H1 (cell line): Measurements from ENCODE around the gene SMOC2. TPM values are rescaled to one million over a fixed set of nuclear protein-coding genes. Genes with fewer than 3 reads are reported as not detected.

ENCODE experiments used
- CTCF ChIA-PET: fragments of 300-600 bp; sonication (Branson Sonifier 250); formaldehyde crosslinking; loops from one replicate; lab custom pipeline; 2021; ENCODE audit not compliant: partially characterized antibody; lab: Charles Lee
- POLR2A ChIA-PET: fragments of 300-600 bp; sonication (Branson Sonifier 250); formaldehyde crosslinking; loops from one replicate; lab custom pipeline; 2021; ENCODE audit warnings: inconsistent platforms; ENCODE audit not compliant: partially characterized antibody; lab: Charles Lee
- DNase-seq, 2 experiments: peaks; one replicate each; pipeline versions ENCODE4 v3.0.0 to v3.0.0-alpha.2; 2010 to 2022; ENCODE audit warnings: low spot score in 2 of 2, low read depth in 1 of 2, mixed read lengths in 1 of 2
- FAIRE-seq: peaks from 2 replicates; lab custom pipeline; 2011; peaks lifted over from hg19 to GRCh38; lab: Jason Lieb, UNC
- H2AFZ ChIP-seq: 2 replicates; pipeline ENCODE4 v1.8.1; 2012; ENCODE audit warnings: low read length, inconsistent platforms
- H2AK5ac ChIP-seq: 2 replicates; pipeline ENCODE4 v1.6.1; 2013; ENCODE audit warnings: low read depth, low read length
- H2BK120ac ChIP-seq: replicated peaks from 2 replicates; pipeline ENCODE3; 2013; ENCODE audit warnings: low read depth, low read length, inconsistent platforms
- H2BK12ac ChIP-seq: 2 replicates; pipeline ENCODE4 v1.6.1; 2013; ENCODE audit warnings: low read depth, low read length
- H2BK15ac ChIP-seq: 2 replicates; pipeline ENCODE4 v1.6.1; 2013; ENCODE audit warnings: low read length
- H2BK20ac ChIP-seq: 2 replicates; pipeline ENCODE4 v1.6.1; 2013; ENCODE audit warnings: low read length
- H2BK5ac ChIP-seq: 2 replicates; pipeline ENCODE4 v1.6.1; 2013; ENCODE audit warnings: low read depth, low read length
- H3K14ac ChIP-seq: 2 replicates; pipeline ENCODE4 v1.6.1; 2013; ENCODE audit warnings: inconsistent platforms; ENCODE audit not compliant: insufficient read length
- H3K18ac ChIP-seq: 2 replicates; pipeline ENCODE4 v1.6.1; 2013; ENCODE audit warnings: low read length; ENCODE audit errors: extremely low read depth
- H3K23ac ChIP-seq: 2 replicates; pipeline ENCODE4 v1.6.1; 2013; ENCODE audit warnings: inconsistent platforms; ENCODE audit not compliant: insufficient read length
- H3K23me2 ChIP-seq: 2 replicates; pipeline ENCODE4 v1.6.1; 2013; ENCODE audit warnings: low read depth, low read length
- H3K27ac ChIP-seq: 2 replicates; pipeline ENCODE4 v1.6.1; 2011; ENCODE audit warnings: low read depth, low read length, inconsistent platforms
- H3K27me3 ChIP-seq, 4 experiments: replicated peaks in 1 of 4; 1 replicate in 1 of 4; 2 replicates in 3 of 4; pipeline versions ENCODE4 v1.6.1 to v1.8.1; 2011 to 2013; ENCODE audit warnings: low read length in 3 of 4, mild to moderate bottlenecking in 3 of 4, inconsistent platforms in 2 of 4, mixed read lengths in 2 of 4, moderate library complexity in 1 of 4; ENCODE audit not compliant: control insufficient read depth in 3 of 4, insufficient read depth in 3 of 4; ENCODE audit errors: extremely low read depth in 1 of 4
- H3K36me3 ChIP-seq, 4 experiments: 2 replicates each; pipeline versions ENCODE4 v1.6.1 to v1.8.1; 2011 to 2013; ENCODE audit warnings: mild to moderate bottlenecking in 4 of 4, low read length in 3 of 4, moderate library complexity in 2 of 4, control low read depth in 1 of 4, inconsistent platforms in 1 of 4; ENCODE audit not compliant: insufficient read depth in 4 of 4, control insufficient read depth in 2 of 4
- H3K4ac ChIP-seq: replicated peaks from 2 replicates; pipeline ENCODE3; 2013; ENCODE audit warnings: low read length, low read depth, mixed read lengths, inconsistent platforms; ENCODE audit not compliant: insufficient read length
- H3K4me1 ChIP-seq, 4 experiments: replicated peaks in 1 of 4; 1 replicate in 1 of 4; 2 replicates in 3 of 4; pipeline versions ENCODE4 v1.6.1 to v1.8.1; 2011 to 2013; ENCODE audit warnings: low read length in 3 of 4, inconsistent platforms in 2 of 4, mixed read lengths in 1 of 4; ENCODE audit not compliant: insufficient read depth in 4 of 4, control insufficient read depth in 3 of 4
- H3K4me2 ChIP-seq, 2 experiments: 2 replicates each; pipeline versions ENCODE4 v1.6.1 to v1.8.1; 2011 to 2013; ENCODE audit warnings: low read depth in 2 of 2, low read length in 2 of 2, control low read depth in 1 of 2, inconsistent platforms in 1 of 2, mild to moderate bottlenecking in 1 of 2; ENCODE audit not compliant: insufficient read depth in 1 of 2
- H3K4me3 ChIP-seq, 4 experiments: fragments of 200-600, 300-600 bp in 1 of 4; sonication (generic), shearing (Covaris generic), sonication (Bioruptor Twin) in 1 of 4; 2 replicates each; pipeline versions ENCODE4 v1.5.1 to v1.8.1; 2011 to 2016; ENCODE audit warnings: low read length in 4 of 4, low read depth in 3 of 4, control low read depth in 2 of 4, inconsistent platforms in 2 of 4, mild to moderate bottlenecking in 2 of 4, mixed read lengths in 1 of 4, moderate library complexity in 1 of 4; ENCODE audit not compliant: insufficient read depth in 2 of 4; ENCODE audit errors: extremely low read depth in 1 of 4
- H3K56ac ChIP-seq: replicated peaks from 2 replicates; pipeline ENCODE3; 2013; ENCODE audit warnings: low read depth, mild to moderate bottlenecking, mixed read lengths, low read length, inconsistent platforms; ENCODE audit not compliant: insufficient read length
- H3K79me1 ChIP-seq: 2 replicates; pipeline ENCODE4 v1.6.1; 2013; ENCODE audit warnings: low read depth, low read length, control low read depth
- H3K79me2 ChIP-seq, 2 experiments: 2 replicates each; pipeline versions ENCODE4 v1.6.1 to v1.8.1; 2012 to 2013; ENCODE audit warnings: low read length in 2 of 2, mild to moderate bottlenecking in 2 of 2, inconsistent platforms in 1 of 2; ENCODE audit not compliant: insufficient read depth in 2 of 2, control insufficient read depth in 1 of 2
- H3K9ac ChIP-seq, 4 experiments: replicated peaks in 1 of 4; 1 replicate in 1 of 4; 2 replicates in 3 of 4; pipeline versions ENCODE4 v1.6.1 to v1.8.1; 2011 to 2013; ENCODE audit warnings: low read depth in 3 of 4, low read length in 3 of 4, control low read depth in 2 of 4, mild to moderate bottlenecking in 2 of 4, moderate library complexity in 2 of 4, inconsistent platforms in 1 of 4; ENCODE audit errors: extremely low read depth in 1 of 4
- H3K9me3 ChIP-seq, 2 experiments: 2 replicates each; pipeline versions ENCODE4 v1.6.1 to v1.8.1; 2012 to 2013; ENCODE audit warnings: mild to moderate bottlenecking in 2 of 2, moderate library complexity in 2 of 2, control low read depth in 1 of 2, inconsistent platforms in 1 of 2, low read depth in 1 of 2, low read length in 1 of 2, mixed read lengths in 1 of 2; ENCODE audit not compliant: insufficient read depth in 2 of 2
- H4K20me1 ChIP-seq, 2 experiments: replicated peaks in 1 of 2; 2 replicates each; pipeline versions ENCODE3 to v1.8.1; 2011 to 2013; ENCODE audit warnings: inconsistent platforms in 2 of 2, low read length in 2 of 2, mild to moderate bottlenecking in 1 of 2; ENCODE audit not compliant: insufficient read depth in 2 of 2, control insufficient read depth in 1 of 2
- H4K5ac ChIP-seq: 2 replicates; pipeline ENCODE4 v1.6.1; 2013; ENCODE audit warnings: low read length, low read depth, mixed read lengths, inconsistent platforms; ENCODE audit not compliant: insufficient read length
- H4K8ac ChIP-seq: 2 replicates; pipeline ENCODE4 v1.8.0; 2013; ENCODE audit warnings: mild to moderate bottlenecking, moderate library complexity, low read length, inconsistent platforms; ENCODE audit not compliant: insufficient read depth; ENCODE audit errors: extremely low read depth
- H4K91ac ChIP-seq: replicated peaks from 2 replicates; pipeline ENCODE3; 2013; ENCODE audit warnings: low read length, mixed read lengths, inconsistent platforms; ENCODE audit not compliant: insufficient read length
- ATF2 ChIP-seq: IDR thresholded peaks from 2 replicates; pipeline ENCODE4 v1.6.1; 2012; ENCODE audit warnings: low read length, inconsistent platforms
- ATF3 ChIP-seq: IDR thresholded peaks from 2 replicates; pipeline ENCODE4 v1.6.1; 2011; ENCODE audit warnings: low read depth, mild to moderate bottlenecking, low read length; ENCODE audit not compliant: insufficient read depth
- CEBPB ChIP-seq: IDR thresholded peaks from 2 replicates; pipeline ENCODE4 v1.6.1; 2012; ENCODE audit warnings: low read depth, low read length
- CHD2 ChIP-seq: IDR thresholded peaks from 2 replicates; pipeline ENCODE4 v1.6.1; 2012; ENCODE audit warnings: low read length, improper control_type of control experiment
- HDAC2 ChIP-seq, 2 experiments: fragments of 300-600 bp in 1 of 2; sonication (generic) in 1 of 2; IDR thresholded peaks; 2 replicates each; pipeline ENCODE4 v1.6.1; 2011 to 2012; ENCODE audit warnings: low read depth in 2 of 2, low read length in 2 of 2, mild to moderate bottlenecking in 2 of 2, moderate library complexity in 2 of 2, borderline replicate concordance in 1 of 2, inconsistent platforms in 1 of 2
- HDAC6 ChIP-seq: IDR thresholded peaks from one replicate; pipeline ENCODE4 v1.7.1; 2012; ENCODE audit warnings: low read depth, mild to moderate bottlenecking, inconsistent platforms, low read length, moderate library complexity
- JUN ChIP-seq: IDR thresholded peaks from 2 replicates; pipeline ENCODE4 v1.6.1; 2011; ENCODE audit warnings: low read depth, mild to moderate bottlenecking, improper control_type of control experiment, low read length
- NRF1 ChIP-seq: IDR thresholded peaks from 2 replicates; pipeline ENCODE4 v1.6.1; 2011; ENCODE audit warnings: mild to moderate bottlenecking, low read depth, low read length, improper control_type of control experiment
- SUZ12 ChIP-seq: fragments of 200-600 bp; sonication (generic); IDR thresholded peaks from 2 replicates; pipeline ENCODE4 v1.6.1; 2012; ENCODE audit warnings: mild to moderate bottlenecking, inconsistent platforms, low read length, moderate library complexity, mixed read lengths
- TCF12 ChIP-seq: IDR thresholded peaks from 2 replicates; pipeline ENCODE4 v1.6.1; 2011; ENCODE audit warnings: low read depth, mild to moderate bottlenecking, low read length
- WGBS, 2 experiments: shearing (Covaris generic) in 1 of 2; methylation state at CpG; one replicate each; pipeline versions ENCODE4 v1.1.6 to v1.1.7; 2013 to 2015; ENCODE audit warnings: low lambda C conversion rate in 2 of 2, mixed read lengths in 2 of 2, inconsistent platforms in 1 of 2, low coverage in 1 of 2, missing lambda C conversion rate in 1 of 2; ENCODE audit not compliant: insufficient replicate concordance in 2 of 2, insufficient coverage in 1 of 2, insufficient read length in 1 of 2; ENCODE audit errors: extremely low coverage in 1 of 2, missing lambda C conversion rate in 1 of 2; 5-methylcytosine and 5-hydroxymethylcytosine counted together
- polyA plus RNA-seq, 7 experiments: library from polyadenylated mRNA; depleted of rRNA in 3 of 7; stranded (reverse) in 5 of 7; unstranded in 2 of 7; fragments of >200 nt in 5 of 7; fragments of 200-250 nt in 2 of 7; gene quantifications; 1 replicate in 5 of 7; 2 replicates in 1 of 7; 4 replicates in 1 of 7; pipeline versions ENCODE4 v1.2.1 to v1.2.3, GENCODE V29; 2011 to 2013; ENCODE audit warnings: missing spikeins in 2 of 7, mixed read lengths in 2 of 7
- total RNA-seq: library from RNA; stranded (reverse); fragmentation: NEBNext Ultra II Directional; extraction: Animal tissue kit (Norgen Biotek cat#: 25700); gene quantifications from 2 replicates; pipeline ENCODE4 v1.2.1, GENCODE V29; 2021

The SMOC2 gene
- total and polyA plus RNA-seq, 2 of the 8 experiments (the other 6 are each of a cell fraction or from before 2014, with no cell fraction given): 7.7 to 8.5 TPM

DNA sequence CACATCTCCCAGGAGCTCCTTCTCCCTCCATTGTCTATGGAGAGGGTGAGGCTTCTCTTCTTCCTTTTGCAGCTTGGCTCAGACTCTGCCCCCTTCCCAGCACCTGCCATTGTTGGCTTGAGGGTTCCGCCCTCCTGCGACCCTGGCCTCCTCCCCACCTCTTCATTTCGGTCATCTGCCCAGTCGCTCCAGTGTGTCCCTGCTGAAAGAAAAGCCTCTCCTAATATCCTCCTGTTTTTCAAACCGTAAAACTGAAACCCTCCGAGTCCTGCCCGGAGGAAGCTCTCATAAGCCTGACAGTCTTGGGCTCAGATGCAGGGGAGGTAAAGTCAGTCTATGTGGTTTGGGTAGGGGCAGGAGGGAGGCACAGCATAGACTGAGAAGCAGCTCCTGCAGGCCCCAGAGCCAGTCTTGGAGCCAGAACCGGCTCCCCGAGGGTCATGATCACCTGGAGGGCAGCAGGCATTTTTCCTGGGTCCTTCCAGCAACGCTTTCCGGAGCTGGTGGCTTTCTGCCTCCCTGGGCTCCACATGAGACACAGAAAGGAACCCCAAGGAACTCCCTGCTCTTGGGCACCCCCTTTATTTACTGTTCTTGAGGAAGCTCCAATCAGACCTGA is 235.1 kb downstream of the SMOC2 start:
- ChIA-PET POLR2A (interaction anchor here (1.5 kb wide), 1 partner anchor 12 kb away, joined by 3 read pairs; no protein-coding TSS in a partner anchor), CTCF (interaction anchor here (0.7 to 1.6 kb wide), 3 partner anchors 11 to 35 kb away, joined by 3 to 6 read pairs (median 3); no protein-coding TSS in a partner anchor)
- H3K18ac ChIP-seq: no peak overlapping the region
- no peak overlapping the region for H3K4me3 ChIP-seq
- H3K56ac ChIP-seq: no peak overlapping the region
- H2BK12ac ChIP-seq: no peak overlapping the region
- H3K14ac ChIP-seq: no peak overlapping the region
- no peak overlapping the region for H4K91ac ChIP-seq
- no peaks in the 10 kb centered on the region for H3K23me2 ChIP-seq
- FAIRE-seq (no peak), DNase-seq (peak in 1 of 2 experiments; percentile 20)
- WGBS, 2 experiments: 94% methylated on average over 10 of the region's 11 CpGs; no CpG with 5 or more reads in 1 of the 2 experiments
- no peak overlapping the region for H3K4ac ChIP-seq
- no peaks in the 10 kb centered on the region for H3K79me2 ChIP-seq
- H2BK5ac ChIP-seq: no peak overlapping the region
- H4K5ac ChIP-seq: no peak overlapping the region
- H3K9ac ChIP-seq: no peak overlapping the region
- H2BK20ac ChIP-seq: no peak overlapping the region
- H3K27ac ChIP-seq: no peak overlapping the region
- no peak overlapping the region for H3K23ac ChIP-seq
- no peak overlapping the region for H2AFZ ChIP-seq
- H3K4me1 ChIP-seq: peaks cover 0 to 6% (median 0%) of the 10 kb centered on the region in 4 experiments; a peak in 3 of 7 replicates
- H2BK120ac ChIP-seq: no peak overlapping the region
- H3K36me3 ChIP-seq: no peaks in the 10 kb centered on the region
- H3K9me3 ChIP-seq: no peaks in the 10 kb centered on the region
- no peak overlapping the region; the same call in 1 of the 2 replicates for H2AK5ac ChIP-seq
- no peak overlapping the region for H2BK15ac ChIP-seq
- no peaks in the 10 kb centered on the region for H4K20me1 ChIP-seq
- no peaks in the 10 kb centered on the region for H3K79me1 ChIP-seq
- H4K8ac ChIP-seq: no peak overlapping the region; the same call in 1 of the 2 replicates
- H3K4me2 ChIP-seq: no peak overlapping the region
- no peaks in the 10 kb centered on the region for H3K27me3 ChIP-seq
- TF ChIP-seq NRF1 (no peak), ATF3 (no peak), HDAC6 (no peak), JUN (no peak), SUZ12 (no peak), HDAC2 (IDR thresholded peaks at IDR 0.05; ENCODE audit: borderline replicate concordance in 1 of 2, low read depth in 2 of 2, low read length in 2 of 2) (no peak), CEBPB (no peak), TCF12 (no peak), ATF2 (no peak), CHD2 (no peak)
